Upper lobe of right lung (tissue), 1 donor: ENCODE results near the gene HSD17B13. TPM values are rescaled to one million over a fixed set of nuclear protein-coding genes. Genes with fewer than 3 reads are reported as not detected.
"Not testable (repeated sequence)": the region's sequence is repeated elsewhere in the genome, so short reads cannot be mapped to it uniquely, and the experiment has no call there.

Experiments
- ATAC-seq: fragments of 200-7000 bp; cut with Tn5 transposase; one replicate; pipeline ENCODE4 v1.9.1; 2020; ENCODE audit warnings: mild to moderate bottlenecking, moderate library complexity
- DNase-seq: peaks from one replicate; pipeline ENCODE4 v3.0.0-alpha.2; 2020
- H3K27ac ChIP-seq: fragments of 200-600 bp; one replicate; pipeline ENCODE4 v1.8.0; 2022
- H3K27me3 ChIP-seq: fragments of 200-600 bp; one replicate; pipeline ENCODE4 v1.8.0; 2022; ENCODE audit warnings: mild to moderate bottlenecking
- H3K36me3 ChIP-seq: fragments of 200-600 bp; one replicate; pipeline ENCODE4 v1.8.0; 2022
- H3K4me1 ChIP-seq: fragments of 200-600 bp; one replicate; pipeline ENCODE4 v1.8.0; 2022
- H3K4me3 ChIP-seq: fragments of 200-600 bp; one replicate; pipeline ENCODE4 v1.8.0; 2022; ENCODE audit warnings: mild to moderate bottlenecking
- H3K9me3 ChIP-seq: fragments of 200-600 bp; one replicate; pipeline ENCODE4 v1.8.0; 2022
- intact Hi-C: fragments of 100-400 bp; cut with DNase I; formaldehyde crosslinking; loops from one replicate; pipeline ENCODE4 v1.11.0; 2022
- total RNA-seq: library from RNA; stranded (reverse); fragmentation: NEBNext Ultra II Directional; extraction: Animal tissue kit (Norgen Biotek cat#: 25700); gene quantifications from one replicate; pipeline ENCODE4 v1.2.1, GENCODE V29; 2021
- TF ChIP-seq, protein P1 (sequence below): fragments of 200-600 bp; IDR thresholded peaks from one replicate; pipeline ENCODE4 v1.8.0; 2022; ENCODE audit warnings: antibody characterized with exemption
- donor health status: DM: no; HTN: yes; CAD: no; lungs with severe emphysema.

The HSD17B13 gene
- total RNA-seq, 1 donor from 2014 or later, result 1.7 TPM

DNA sequence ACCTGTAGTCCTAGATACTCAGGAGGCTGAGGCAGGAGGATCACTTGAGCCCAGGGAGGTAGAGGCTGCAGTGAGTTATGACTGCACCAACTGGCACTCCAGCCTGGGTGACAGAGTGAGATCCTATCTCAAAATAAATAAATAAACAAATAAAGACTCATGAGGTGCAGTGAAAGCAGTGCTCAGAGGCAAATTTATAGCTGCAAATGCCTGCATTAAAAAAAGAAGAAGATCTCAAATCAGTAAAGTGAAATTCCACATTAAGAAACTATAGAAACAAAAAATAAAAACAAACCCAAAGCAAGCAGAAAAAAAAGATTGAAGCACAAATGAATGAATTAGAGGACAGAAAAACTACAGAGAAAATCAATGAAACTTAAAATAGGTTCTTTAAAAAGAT is 22.5 kb upstream of the HSD17B13 start:
- TF ChIP-seq, protein P1, sequence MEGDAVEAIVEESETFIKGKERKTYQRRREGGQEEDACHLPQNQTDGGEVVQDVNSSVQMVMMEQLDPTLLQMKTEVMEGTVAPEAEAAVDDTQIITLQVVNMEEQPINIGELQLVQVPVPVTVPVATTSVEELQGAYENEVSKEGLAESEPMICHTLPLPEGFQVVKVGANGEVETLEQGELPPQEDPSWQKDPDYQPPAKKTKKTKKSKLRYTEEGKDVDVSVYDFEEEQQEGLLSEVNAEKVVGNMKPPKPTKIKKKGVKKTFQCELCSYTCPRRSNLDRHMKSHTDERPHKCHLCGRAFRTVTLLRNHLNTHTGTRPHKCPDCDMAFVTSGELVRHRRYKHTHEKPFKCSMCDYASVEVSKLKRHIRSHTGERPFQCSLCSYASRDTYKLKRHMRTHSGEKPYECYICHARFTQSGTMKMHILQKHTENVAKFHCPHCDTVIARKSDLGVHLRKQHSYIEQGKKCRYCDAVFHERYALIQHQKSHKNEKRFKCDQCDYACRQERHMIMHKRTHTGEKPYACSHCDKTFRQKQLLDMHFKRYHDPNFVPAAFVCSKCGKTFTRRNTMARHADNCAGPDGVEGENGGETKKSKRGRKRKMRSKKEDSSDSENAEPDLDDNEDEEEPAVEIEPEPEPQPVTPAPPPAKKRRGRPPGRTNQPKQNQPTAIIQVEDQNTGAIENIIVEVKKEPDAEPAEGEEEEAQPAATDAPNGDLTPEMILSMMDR, result no peak
- intact Hi-C loops, result no loop called here
- DNase-seq (no peak), ATAC-seq (no peak)
- Histone ChIP-seq H3K27me3 (no peaks in the 10 kb centered on the region), H3K4me1 (peaks cover 5% of the 10 kb centered on the region), H3K9me3 (peaks cover 8% of the 10 kb centered on the region), H3K4me3 (no peak overlapping the region), H3K27ac (no peak overlapping the region), H3K36me3 (peaks cover 27% of the 10 kb centered on the region)

DNA sequence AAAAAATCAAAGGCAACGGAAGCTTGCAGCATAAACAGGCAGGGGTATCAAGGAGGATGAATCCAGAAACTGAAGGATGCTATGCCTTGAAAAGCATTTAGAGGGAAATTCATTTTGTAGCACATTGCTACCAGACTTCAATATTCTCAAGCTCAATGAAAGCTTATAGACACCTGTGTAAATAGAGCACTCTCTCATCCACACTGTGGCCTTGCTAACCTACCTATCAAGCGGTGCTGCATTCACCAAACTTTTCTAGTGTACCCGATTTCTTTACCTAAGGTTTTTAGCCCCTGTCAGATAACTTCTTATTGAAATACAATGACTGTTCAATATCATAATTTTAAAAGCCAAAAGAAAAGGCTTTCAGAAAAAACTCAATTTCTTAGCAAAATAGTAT is 20.2 kb upstream of the HSD17B13 start:
- Histone ChIP-seq H3K27ac (no peak overlapping the region), H3K4me1 (peaks cover 5% of the 10 kb centered on the region), H3K4me3 (no peak overlapping the region), H3K9me3 (peaks cover 8% of the 10 kb centered on the region), H3K36me3 (peaks cover 48% of the 10 kb centered on the region), H3K27me3 (no peaks in the 10 kb centered on the region)
- ATAC-seq (no peak), DNase-seq (no peak)
- TF ChIP-seq, protein P1, result no peak
- intact Hi-C loops, result no loop called here

DNA sequence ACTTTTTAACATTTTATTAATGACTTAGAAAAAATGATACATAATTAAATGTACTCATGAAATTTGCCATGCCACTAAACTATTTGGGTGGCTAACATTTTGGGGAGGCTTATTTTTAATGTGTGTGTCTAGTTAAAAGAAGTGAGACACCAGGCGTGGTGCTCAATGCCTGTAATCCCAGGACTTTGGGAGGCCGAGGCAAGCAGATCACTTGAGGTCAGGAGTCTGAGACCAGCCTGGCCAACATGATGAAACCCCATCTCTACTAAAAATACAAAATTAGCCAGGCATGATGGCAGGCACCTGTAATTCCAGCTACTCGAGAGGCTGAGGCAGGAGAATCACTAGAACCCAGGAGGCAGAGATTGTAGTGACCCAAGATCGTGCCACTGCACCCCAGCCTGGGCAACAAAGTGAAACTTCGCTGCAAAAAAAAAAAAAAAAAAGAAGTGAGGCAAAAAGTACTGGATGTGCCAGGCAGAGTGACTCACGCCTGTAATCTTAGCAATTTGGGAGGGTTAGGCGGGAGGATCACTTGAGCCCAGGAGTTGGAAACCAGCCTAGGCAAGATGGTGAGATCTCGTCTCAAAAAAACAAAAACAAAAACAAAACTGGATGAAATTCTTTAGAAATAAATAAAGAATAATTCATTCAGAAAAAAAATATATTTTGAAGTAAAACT is 19.4 kb upstream of the HSD17B13 start:
- H3K4me3 ChIP-seq, intact Hi-C loops, H3K9me3 ChIP-seq, DNase-seq, H3K27me3 ChIP-seq, H3K4me1 ChIP-seq: not testable (repeated sequence)
- Histone ChIP-seq H3K36me3 (peaks cover 56% of the 10 kb centered on the region), H3K27ac (peak overlapping the region; percentile 15)
- ATAC-seq, result peak; percentile 61

DNA sequence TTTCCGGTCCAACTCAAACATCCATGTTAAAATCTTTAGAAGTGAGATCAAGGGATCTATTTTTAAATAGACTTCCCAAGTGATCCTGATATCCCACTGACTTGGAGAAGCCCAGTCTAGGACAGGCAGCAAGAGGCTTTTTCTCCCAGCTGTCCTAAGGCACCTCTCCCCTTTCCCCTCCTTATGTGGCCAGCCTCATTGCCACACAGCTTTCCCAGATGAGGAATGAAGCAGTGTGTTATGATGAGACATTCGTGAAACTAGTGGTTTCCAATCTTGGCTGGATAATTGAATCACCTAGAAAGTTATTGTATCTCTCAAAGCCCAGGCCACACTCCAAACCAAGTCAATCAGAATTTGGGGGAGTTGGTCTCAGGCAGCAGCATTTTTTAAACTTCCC is 16.8 kb upstream of the HSD17B13 start:
- H3K36me3 ChIP-seq, result peaks cover 70% of the 10 kb centered on the region
- intact Hi-C loops, result no loop called here
- ATAC-seq (no peak), DNase-seq (no peak)
- H3K27ac ChIP-seq, result no peak overlapping the region
- H3K4me3 ChIP-seq, result no peak overlapping the region
- H3K27me3 ChIP-seq, result no peaks in the 10 kb centered on the region
- peaks cover 5% of the 10 kb centered on the region for H3K4me1 ChIP-seq
- TF ChIP-seq, protein P1, result no peak
- H3K9me3 ChIP-seq, result no peaks in the 10 kb centered on the region

DNA sequence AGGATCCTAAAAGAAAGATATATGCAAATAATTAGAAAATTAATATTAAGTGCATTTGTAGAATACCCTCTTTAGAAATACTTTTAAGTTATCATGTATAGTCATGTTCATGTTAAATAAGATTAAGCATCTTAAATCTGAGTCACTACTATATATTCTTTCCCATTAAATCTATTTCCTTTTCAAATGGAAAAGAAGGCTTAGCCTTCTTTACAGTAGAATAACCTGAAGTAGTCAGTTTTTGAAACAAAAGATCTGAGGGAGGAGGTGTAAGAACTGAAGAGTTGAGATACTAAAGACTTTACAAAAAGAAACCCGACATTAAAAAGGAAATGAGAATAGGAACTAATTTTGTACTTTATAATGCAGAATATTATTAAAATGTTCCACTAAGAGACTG is 14.7 kb upstream of the HSD17B13 start:
- ATAC-seq, result no peak
- Histone ChIP-seq H3K9me3 (peaks cover 13% of the 10 kb centered on the region), H3K36me3 (peaks cover 67% of the 10 kb centered on the region), H3K4me3 (no peak overlapping the region), H3K27me3 (no peaks in the 10 kb centered on the region), H3K27ac (no peak overlapping the region), H3K4me1 (no peaks in the 10 kb centered on the region)
- TF ChIP-seq, protein P1, result no peak
- no peak for DNase-seq
- intact Hi-C loops, result no loop called here

DNA sequence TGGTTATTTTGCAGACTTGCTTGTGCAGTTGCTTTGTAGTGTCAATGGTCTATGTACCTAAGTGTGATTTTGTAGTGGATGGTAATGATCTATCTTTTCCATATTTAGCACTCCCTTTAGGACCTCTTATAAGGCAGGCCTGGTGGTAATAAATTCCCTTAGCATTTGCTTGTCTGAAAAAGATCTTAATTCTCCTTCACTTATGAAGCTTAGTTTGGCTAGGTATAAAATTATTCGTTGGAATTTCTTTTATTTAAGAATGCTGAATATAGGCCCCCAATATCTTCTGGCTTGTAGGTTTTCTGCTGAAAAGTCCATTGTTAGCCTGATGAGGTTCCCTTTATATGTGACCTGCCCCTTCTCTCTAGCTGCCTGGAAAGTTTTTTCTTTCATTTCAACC is 10.6 kb upstream of the HSD17B13 start:
- no peak for ATAC-seq
- peaks cover 18% of the 10 kb centered on the region for H3K9me3 ChIP-seq
- H3K27me3 ChIP-seq, result no peaks in the 10 kb centered on the region
- no peak for DNase-seq
- no peak overlapping the region for H3K4me3 ChIP-seq
- no peak overlapping the region for H3K27ac ChIP-seq
- intact Hi-C loops, result no loop called here
- TF ChIP-seq, protein P1, result no peak
- H3K4me1 ChIP-seq, result no peaks in the 10 kb centered on the region
- H3K36me3 ChIP-seq, result peaks cover 34% of the 10 kb centered on the region
